Stomach (tissue), 4 donors: Measurements from ENCODE around the gene UGT8.

Experiments
- POLR2AphosphoS5 ChIP-seq, 3 donors: sonication (generic); formaldehyde crosslinking; IDR thresholded peaks; one replicate each; pipeline ENCODE4 v1.6.1; 2016; ENCODE audit warnings: antibody characterized with exemption in 3 of 3
- TF ChIP-seq, protein P1 (sequence below), 7 experiments: fragments of 450-650 bp in 4 of 7; fragments of 200-600 bp in 3 of 7; sonication (generic) in 3 of 7; IDR thresholded peaks; one replicate each; pipeline ENCODE4 v1.5.1; 2016 to 2019; ENCODE audit warnings: antibody characterized with exemption in 7 of 7, control low read depth in 2 of 7, mild to moderate bottlenecking in 1 of 7

DNA sequence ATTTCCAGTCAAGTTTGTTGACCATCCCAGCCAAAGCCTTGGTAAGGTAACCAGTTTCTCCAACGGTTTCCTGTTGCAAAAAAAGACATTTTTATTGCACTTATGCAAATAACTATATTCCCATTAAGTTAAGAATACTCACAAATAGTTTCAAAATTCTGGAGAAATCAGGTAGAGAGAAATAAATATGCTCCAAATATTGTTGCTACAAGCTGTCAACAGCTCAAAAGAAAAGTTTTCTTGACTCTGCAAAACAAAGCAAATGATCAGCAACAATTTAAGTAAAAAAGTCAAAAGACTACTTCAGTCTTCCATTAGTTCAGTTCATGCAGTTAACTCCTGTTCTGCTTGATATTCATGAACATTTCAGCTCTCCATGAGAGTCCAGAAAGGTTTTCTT is 49.0 kb upstream of the UGT8 start:
- TF ChIP-seq, protein P1, sequence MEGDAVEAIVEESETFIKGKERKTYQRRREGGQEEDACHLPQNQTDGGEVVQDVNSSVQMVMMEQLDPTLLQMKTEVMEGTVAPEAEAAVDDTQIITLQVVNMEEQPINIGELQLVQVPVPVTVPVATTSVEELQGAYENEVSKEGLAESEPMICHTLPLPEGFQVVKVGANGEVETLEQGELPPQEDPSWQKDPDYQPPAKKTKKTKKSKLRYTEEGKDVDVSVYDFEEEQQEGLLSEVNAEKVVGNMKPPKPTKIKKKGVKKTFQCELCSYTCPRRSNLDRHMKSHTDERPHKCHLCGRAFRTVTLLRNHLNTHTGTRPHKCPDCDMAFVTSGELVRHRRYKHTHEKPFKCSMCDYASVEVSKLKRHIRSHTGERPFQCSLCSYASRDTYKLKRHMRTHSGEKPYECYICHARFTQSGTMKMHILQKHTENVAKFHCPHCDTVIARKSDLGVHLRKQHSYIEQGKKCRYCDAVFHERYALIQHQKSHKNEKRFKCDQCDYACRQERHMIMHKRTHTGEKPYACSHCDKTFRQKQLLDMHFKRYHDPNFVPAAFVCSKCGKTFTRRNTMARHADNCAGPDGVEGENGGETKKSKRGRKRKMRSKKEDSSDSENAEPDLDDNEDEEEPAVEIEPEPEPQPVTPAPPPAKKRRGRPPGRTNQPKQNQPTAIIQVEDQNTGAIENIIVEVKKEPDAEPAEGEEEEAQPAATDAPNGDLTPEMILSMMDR (IDR thresholded peaks at IDR 0.05): no peak
- no peak for TF ChIP-seq POLR2AphosphoS5 (IDR thresholded peaks at IDR 0.05)
